ENCODE results near the gene DEPDC4. TPM values are rescaled to one million over a fixed set of nuclear protein-coding genes. Genes with fewer than 3 reads are reported as not detected.

Gene DEPDC4
- total RNA-seq, 1 experiment from 2014 or later: 3.2 TPM

GRCh38 chr12:100193085-100193484 lies 73.8 kb downstream of the DEPDC4 start:
- Histone ChIP-seq H2AK5ac (ENCODE audit: insufficient read length, low read length) (no peak overlapping the region), H3K79me2 (ENCODE audit: insufficient read depth, low read length) (no peaks in the 10 kb centered on the region; the same call in 1 of the 2 replicates), H2AFZ (ENCODE audit: low read length) (no peak overlapping the region), H3K27me3 (ENCODE audit: insufficient read depth, low read length) (no peaks in the 10 kb centered on the region), H2BK15ac (ENCODE audit: low read depth, low read length) (no peak overlapping the region), H3K27ac (ENCODE audit: insufficient read length, low read depth, low read length) (no peak overlapping the region), H3K14ac (ENCODE audit: insufficient read depth, low read length) (no peak overlapping the region), H3K9ac (ENCODE audit: extremely low read depth, insufficient read length, low read length) (no peak overlapping the region), H2BK5ac (ENCODE audit: insufficient read length, low read length) (no peak overlapping the region), H2BK20ac (ENCODE audit: low read depth, low read length, poor library complexity, severe bottlenecking) (no peak overlapping the region), H4K91ac (ENCODE audit: insufficient read length, low read depth, low read length) (no peak overlapping the region), H3K4me2 (ENCODE audit: insufficient read depth, insufficient read length, low read length) (no peak overlapping the region), H3T11ph (ENCODE audit: low read length) (no peak overlapping the region), H4K8ac (replicated peaks; ENCODE audit: insufficient read length, low read depth, low read length) (no peak overlapping the region), H4K20me1 (ENCODE audit: control insufficient read depth, insufficient read depth, insufficient read length) (no peaks in the 10 kb centered on the region), H3K23me2 (ENCODE audit: insufficient read length, low read depth, low read length, poor library complexity, severe bottlenecking) (no peaks in the 10 kb centered on the region), H3K4ac (ENCODE audit: low read depth, low read length) (no peak overlapping the region), H2BK12ac (ENCODE audit: insufficient read length, low read depth, low read length) (no peak overlapping the region), H3K4me1 (ENCODE audit: insufficient read depth, low read length) (no peaks in the 10 kb centered on the region; the same call in 1 of the 2 replicates), H3K9me3 (ENCODE audit: control insufficient read depth, low read depth, low read length) (no peaks in the 10 kb centered on the region), H3K56ac (ENCODE audit: insufficient read length, low read depth, low read length) (no peak overlapping the region), H3K79me1 (ENCODE audit: insufficient read depth, low read depth, low read length, poor library complexity, severe bottlenecking) (no peaks in the 10 kb centered on the region), H2BK120ac (ENCODE audit: low read depth, low read length, poor library complexity, severe bottlenecking) (no peak overlapping the region), H4K5ac (ENCODE audit: insufficient read length, low read depth, low read length) (no peak overlapping the region), H3K23ac (ENCODE audit: insufficient read length, low read depth, low read length) (no peak overlapping the region), H3K18ac (ENCODE audit: insufficient read length, low read depth, low read length) (no peak overlapping the region)
- no peak overlapping the region for H3K4me3 Mint-ChIP-seq
- H3K4me1 Mint-ChIP-seq: peaks cover 2 to 5% of the 10 kb centered on the region in 2 experiments; a peak in 3 of 4 replicates
- peaks cover 34 to 65% (median 37%) of the 10 kb centered on the region in 3 experiments for H3K36me3 Mint-ChIP-seq (ENCODE audit: insufficient read depth in 1 of 3, low read depth in 3 of 3)
- no peak for TF ChIP-seq CTCF (conservative IDR thresholded peaks at IDR 0.05)
- peak overlapping the region in 1 of 3 experiments; percentile 68; a peak in 1 of 7 replicates for H3K27ac Mint-ChIP-seq
- DNase-seq: no peak
- no peaks in the 10 kb centered on the region for H3K9me3 Mint-ChIP-seq
- WGBS (ENCODE audit: extremely low coverage, insufficient read length, low lambda C conversion rate): no CpG with 5 or more reads among the region's 1 CpG
- H3K27me3 Mint-ChIP-seq (ENCODE audit: low read depth): no peaks in the 10 kb centered on the region

Other genes starting within 250 kb of the DEPDC4 start
- gene BLTP3B, start 124.2 kb downstream of the DEPDC4 start, total RNA-seq (2021): 20.7 and 23.9 TPM in 2 replicates
- gene ACTR6, start 66.3 kb downstream of the DEPDC4 start, total RNA-seq (2021): 34.9 and 36.5 TPM in 2 replicates
- gene SCYL2, start 98 bp upstream of the DEPDC4 start, total RNA-seq (2021): 41.4 and 42.0 TPM in 2 replicates
- not detected in 2 replicates for gene SLC17A8, start 90.0 kb upstream of the DEPDC4 start, total RNA-seq (2021)
- gene NR1H4, start 206.8 kb upstream of the DEPDC4 start, total RNA-seq (2021): not detected in 2 replicates

Measured in H9 (cell line).